DND-41 (cell line): ENCODE data around the gene TTLL9.

Experiments
- ATAC-seq: fragments of 200-7000 bp; cut with Tn5 transposase; 3 replicates; pipeline ENCODE4 v1.9.1; 2021; ENCODE audit warnings: low read depth; ENCODE audit not compliant: insufficient read depth
- DNase-seq: peaks from one replicate; pipeline ENCODE4 v3.0.0-alpha.2; 2020
- H2AFZ ChIP-seq: 2 replicates; pipeline ENCODE4 v1.6.0; 2012; ENCODE audit warnings: low read depth, low read length
- H3K27ac ChIP-seq: 2 replicates; pipeline ENCODE4 v1.5.1; 2012; ENCODE audit warnings: low read length, inconsistent platforms
- H3K27me3 ChIP-seq: fragments of 200-600 bp; sonication (generic); 2 replicates; pipeline ENCODE4 v1.6.0; 2012; ENCODE audit warnings: low read length, mild to moderate bottlenecking, inconsistent platforms; ENCODE audit not compliant: insufficient read depth, poor library complexity
- H3K36me3 ChIP-seq: 2 replicates; pipeline ENCODE4 v1.5.1; 2012; ENCODE audit warnings: low read length, inconsistent platforms; ENCODE audit not compliant: insufficient read depth
- H3K4me1 ChIP-seq: 2 replicates; pipeline ENCODE4 v1.5.1; 2012; ENCODE audit warnings: mild to moderate bottlenecking, low read length; ENCODE audit not compliant: insufficient read depth
- H3K4me2 ChIP-seq: 2 replicates; pipeline ENCODE4 v1.6.0; 2012; ENCODE audit warnings: mild to moderate bottlenecking, moderate library complexity, low read length, inconsistent platforms; ENCODE audit not compliant: insufficient read depth
- H3K4me3 ChIP-seq, 2 experiments: fragments of 200-600 bp in 1 of 2; shearing (Covaris generic) in 1 of 2; 2 replicates each; pipeline ENCODE4 v1.5.1; 2012 to 2016; ENCODE audit warnings: inconsistent platforms in 2 of 2, low read length in 2 of 2, mild to moderate bottlenecking in 2 of 2, low read depth in 1 of 2, moderate library complexity in 1 of 2
- H3K79me2 ChIP-seq: 2 replicates; pipeline ENCODE4 v1.6.0; 2012; ENCODE audit warnings: low read length, inconsistent platforms; ENCODE audit not compliant: insufficient read depth
- H3K9ac ChIP-seq: 2 replicates; pipeline ENCODE4 v1.6.0; 2012; ENCODE audit warnings: low read depth, mild to moderate bottlenecking, inconsistent platforms, low read length, moderate library complexity
- H3K9me3 ChIP-seq: 2 replicates; pipeline ENCODE4 v1.5.1; 2012; ENCODE audit warnings: low read length, moderate library complexity, mild to moderate bottlenecking, inconsistent platforms; ENCODE audit not compliant: insufficient read depth, severe bottlenecking
- H4K20me1 ChIP-seq: 2 replicates; pipeline ENCODE4 v1.6.0; 2012; ENCODE audit warnings: low read length; ENCODE audit not compliant: insufficient read depth
- CTCF ChIP-seq: IDR thresholded peaks from 2 replicates; pipeline ENCODE4 v1.5.1; 2012; ENCODE audit warnings: borderline replicate concordance, low read length, moderate library complexity, mild to moderate bottlenecking; ENCODE audit not compliant: poor library complexity, severe bottlenecking; ENCODE audit errors: extremely low read depth
- EZH2 ChIP-seq: IDR thresholded peaks from 3 replicates; pipeline ENCODE4 v1.6.1; 2012; ENCODE audit warnings: borderline replicate concordance, low read depth, mild to moderate bottlenecking, moderate library complexity, low read length, inconsistent platforms; ENCODE audit not compliant: severe bottlenecking

TTLL9 gene

GRCh38 chr20:31897541-31897940 lies 27.1 kb downstream of the TTLL9 start:
- Histone ChIP-seq H2AFZ (no peak overlapping the region), H4K20me1 (peaks cover 3% of the 10 kb centered on the region; the same call in 1 of the 2 replicates), H3K9me3 (no peaks in the 10 kb centered on the region), H3K79me2 (no peaks in the 10 kb centered on the region), H3K36me3 (no peaks in the 10 kb centered on the region), H3K27me3 (peaks cover 13% of the 10 kb centered on the region), H3K4me3 (no peak overlapping the region), H3K4me1 (no peaks in the 10 kb centered on the region), H3K27ac (no peak overlapping the region), H3K4me2 (no peak overlapping the region), H3K9ac (no peak overlapping the region)
- ATAC-seq (no peak), DNase-seq (no peak)
- no peak for TF ChIP-seq CTCF
- no peak for TF ChIP-seq EZH2

- Histone ChIP-seq H3K4me1 (no peaks in the 10 kb centered on the region), H3K79me2 (no peaks in the 10 kb centered on the region), H4K20me1 (peaks cover 3% of the 10 kb centered on the region; the same call in 1 of the 2 replicates), H3K27ac (no peak overlapping the region), H3K27me3 (peaks cover 12% of the 10 kb centered on the region), H3K4me2 (no peak overlapping the region), H3K4me3 (no peak overlapping the region), H3K36me3 (no peaks in the 10 kb centered on the region), H3K9me3 (no peaks in the 10 kb centered on the region), H2AFZ (no peak overlapping the region), H3K9ac (no peak overlapping the region)
- no peak for DNase-seq
- TF ChIP-seq CTCF: no peak
- TF ChIP-seq EZH2: no peak
- no peak for ATAC-seq
These were observed 31.2 kb downstream of the TTLL9 start for GRCh38 chr20:31901615-31902014.

GRCh38 chr20:31903627-31904386 lies 33.4 kb downstream of the TTLL9 start:
- H3K4me1 ChIP-seq: no peaks in the 10 kb centered on the region
- no peaks in the 10 kb centered on the region for H3K36me3 ChIP-seq
- no peak overlapping the region for H3K4me3 ChIP-seq
- H3K27ac ChIP-seq: no peak overlapping the region
- no peaks in the 10 kb centered on the region for H3K9me3 ChIP-seq
- H3K79me2 ChIP-seq: no peaks in the 10 kb centered on the region
- TF ChIP-seq EZH2: no peak
- ATAC-seq (no peak), DNase-seq (no peak)
- no peak overlapping the region for H2AFZ ChIP-seq
- H3K9ac ChIP-seq: no peak overlapping the region
- no peaks in the 10 kb centered on the region for H4K20me1 ChIP-seq
- H3K27me3 ChIP-seq: no peaks in the 10 kb centered on the region
- H3K4me2 ChIP-seq: no peak overlapping the region

GRCh38 chr20:31906001-31906400 lies 35.6 kb downstream of the TTLL9 start:
- Histone ChIP-seq H3K27me3 (no peaks in the 10 kb centered on the region), H3K27ac (no peak overlapping the region), H3K36me3 (no peaks in the 10 kb centered on the region), H3K4me2 (no peak overlapping the region), H3K4me3 (no peak overlapping the region), H3K4me1 (no peaks in the 10 kb centered on the region), H3K79me2 (no peaks in the 10 kb centered on the region), H3K9ac (no peak overlapping the region), H2AFZ (no peak overlapping the region), H3K9me3 (no peaks in the 10 kb centered on the region), H4K20me1 (no peaks in the 10 kb centered on the region)
- TF ChIP-seq CTCF (no peak), EZH2 (no peak)
- ATAC-seq (no peak), DNase-seq (no peak)
